GM21825 (cell line): ENCODE data around the gene TRIM50.
"Not testable (repeated sequence)": the region's sequence is repeated elsewhere in the genome, so short reads cannot be mapped to it uniquely, and the experiment has no call there.

ENCODE experiments used
- ATAC-seq: cut with Tn5 transposase; IDR thresholded peaks from one replicate; pipeline ENCODE4 v1.9.1; 2021; ENCODE audit warnings: mild to moderate bottlenecking, moderate library complexity; ENCODE audit not compliant: unreplicated experiment

Gene TRIM50

DNA sequence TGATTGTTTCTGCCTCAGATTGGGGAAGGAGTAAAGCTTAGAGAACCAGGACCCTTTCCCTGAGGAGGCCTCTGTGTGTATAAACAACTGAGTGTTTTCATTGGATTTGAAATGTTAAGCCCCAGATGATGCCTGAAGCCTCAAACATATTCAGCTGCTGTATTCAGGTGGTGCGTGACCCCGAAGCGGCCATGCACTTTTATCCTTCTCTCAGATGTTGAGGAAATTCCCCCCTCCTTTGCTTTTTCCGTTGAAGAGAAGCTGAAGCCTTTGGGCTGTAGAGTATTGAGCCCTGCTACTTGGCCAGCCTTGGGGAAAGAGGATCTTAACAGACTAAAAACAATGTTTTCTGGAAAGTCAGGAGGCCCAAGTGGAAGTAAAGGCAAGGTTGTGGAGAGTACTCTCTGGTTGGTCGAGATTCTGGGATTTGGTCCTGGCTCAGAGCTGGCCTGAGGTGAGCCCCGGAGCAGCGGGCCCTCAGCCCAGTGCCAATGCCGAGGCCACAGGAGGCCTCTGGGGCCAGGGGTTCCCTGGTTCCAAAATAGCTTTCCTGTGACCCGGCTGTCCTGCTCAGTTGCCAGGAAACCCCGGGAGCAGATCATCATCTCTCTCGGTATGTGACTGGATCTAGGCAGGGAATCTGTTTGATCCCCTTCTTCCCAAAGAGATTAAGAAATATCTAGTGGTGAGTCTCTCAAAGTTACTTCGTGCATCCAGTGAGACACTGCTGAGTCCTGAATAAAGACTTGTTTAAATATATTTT is 22.6 kb upstream of the TRIM50 start:
- ATAC-seq: no peak

DNA sequence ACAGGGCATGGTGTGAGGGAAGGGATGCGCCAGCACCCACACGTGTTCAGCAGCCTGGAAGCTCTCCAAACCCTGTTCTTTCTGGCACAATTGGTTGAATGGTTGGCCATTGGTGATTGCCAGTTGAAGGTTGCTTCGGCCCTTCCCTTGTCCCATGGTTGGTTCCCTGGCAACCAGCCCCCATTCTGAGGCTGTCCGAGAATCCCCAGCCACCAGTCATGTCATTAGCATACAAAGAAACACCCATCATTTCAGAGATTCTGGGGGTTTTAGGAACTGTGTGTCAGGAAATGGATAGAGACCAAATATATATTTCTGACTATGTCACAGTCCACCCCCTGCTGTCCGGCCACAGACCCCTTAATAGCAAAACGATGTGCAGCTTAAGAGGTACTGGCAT is 21.9 kb upstream of the TRIM50 start:
- ATAC-seq: no peak

- no peak for ATAC-seq
Measured at GRCh38 chr7:73345951-73346350, 18.1 kb upstream of the TRIM50 start.

DNA sequence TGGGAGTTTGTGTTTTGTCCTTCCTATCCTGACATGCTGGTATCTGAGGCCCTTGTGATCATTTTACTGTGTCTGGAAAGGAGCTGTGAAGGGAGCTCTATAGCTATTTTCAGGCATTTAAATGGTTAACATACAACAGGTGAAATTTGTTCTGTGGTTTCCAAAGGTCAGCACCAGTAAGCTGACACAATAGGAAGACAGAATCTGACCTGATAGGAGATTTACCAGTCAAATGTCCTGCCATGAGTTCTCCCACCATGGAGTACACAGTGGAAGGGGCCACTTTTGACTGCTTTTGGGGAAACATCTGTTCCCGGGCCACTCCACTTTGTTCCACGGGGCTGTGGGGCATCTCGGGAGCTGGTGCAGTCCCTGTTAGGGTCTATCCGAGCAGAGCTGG is 17.7 kb upstream of the TRIM50 start:
- no peak for ATAC-seq

DNA sequence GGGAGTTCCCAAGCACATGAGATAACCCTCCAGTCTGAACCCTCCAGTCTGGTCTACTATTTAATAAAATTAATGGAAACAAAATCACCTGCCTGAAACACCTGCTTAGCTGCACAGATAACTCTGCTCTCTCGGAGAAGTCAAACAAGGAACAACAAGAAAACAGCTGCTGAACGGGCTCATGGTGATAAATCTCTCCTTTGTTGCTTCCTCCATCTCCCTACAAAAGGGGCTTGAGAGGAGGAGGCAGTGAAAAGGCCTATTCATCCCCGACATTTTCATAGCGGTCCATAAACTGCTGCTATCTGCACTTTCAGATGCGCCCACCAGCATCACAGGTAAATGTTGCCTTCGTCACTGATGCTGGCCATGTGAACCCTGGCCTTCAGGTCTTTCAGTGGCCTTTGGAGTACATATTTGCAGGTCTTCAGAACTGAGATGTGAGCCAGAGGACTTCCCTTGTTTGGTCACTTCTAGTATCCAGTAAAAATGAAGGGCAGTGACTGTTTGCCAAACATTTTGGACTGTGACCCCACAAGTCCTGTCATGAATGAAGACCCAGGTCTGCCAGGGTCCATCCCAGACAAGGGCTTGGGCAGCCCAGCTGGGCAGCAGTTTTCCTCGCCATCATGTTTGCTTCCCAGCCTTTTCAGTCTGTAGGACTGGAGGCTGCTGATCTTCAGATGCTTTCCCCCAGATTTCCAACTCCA is 15.9 kb upstream of the TRIM50 start:
- no peak for ATAC-seq

- ATAC-seq: no peak
Measured at GRCh38 chr7:73342645-73343044, 14.8 kb upstream of the TRIM50 start.

- ATAC-seq: no peak
Measured at GRCh38 chr7:73341877-73342276, 14.0 kb upstream of the TRIM50 start.

DNA sequence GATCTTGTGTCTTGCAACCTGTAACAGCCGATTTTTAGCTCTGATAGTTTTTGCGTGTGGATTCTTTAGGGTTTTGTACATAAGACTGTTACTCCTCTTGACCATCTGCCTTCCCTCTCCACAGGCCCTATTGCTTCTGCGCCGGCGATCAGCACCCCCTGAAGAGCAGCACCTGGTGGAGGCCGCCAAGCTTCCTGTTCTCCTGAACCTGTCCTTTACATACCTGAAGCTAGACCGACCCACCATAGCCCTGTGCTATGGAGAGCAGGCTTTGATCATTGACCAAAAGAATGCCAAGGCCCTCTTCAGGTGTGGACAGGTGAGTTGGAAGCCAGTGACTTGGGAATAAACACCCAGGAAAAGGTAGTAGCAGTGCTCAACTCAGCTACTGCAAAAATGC is 12.6 kb upstream of the TRIM50 start:
- ATAC-seq: no peak

DNA sequence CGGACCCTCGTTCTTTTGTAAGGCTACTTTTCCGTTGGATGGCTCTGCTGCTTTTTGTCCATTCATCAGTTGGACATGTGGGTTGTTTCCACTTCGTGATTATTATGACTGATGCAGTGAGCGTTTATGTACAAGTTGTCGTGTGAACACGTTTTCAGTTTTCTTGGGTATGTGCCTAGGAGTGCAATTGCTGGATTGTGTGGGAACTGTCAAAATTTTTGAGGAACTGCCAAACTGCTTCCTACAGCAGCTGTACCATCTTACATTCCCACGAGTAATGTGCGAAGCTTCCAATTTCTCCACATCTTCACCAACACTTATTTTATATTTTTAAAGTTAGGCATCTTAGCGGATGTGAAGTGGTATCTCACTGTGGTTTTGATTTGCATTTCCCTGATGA is 10.4 kb upstream of the TRIM50 start:
- no peak for ATAC-seq

DNA sequence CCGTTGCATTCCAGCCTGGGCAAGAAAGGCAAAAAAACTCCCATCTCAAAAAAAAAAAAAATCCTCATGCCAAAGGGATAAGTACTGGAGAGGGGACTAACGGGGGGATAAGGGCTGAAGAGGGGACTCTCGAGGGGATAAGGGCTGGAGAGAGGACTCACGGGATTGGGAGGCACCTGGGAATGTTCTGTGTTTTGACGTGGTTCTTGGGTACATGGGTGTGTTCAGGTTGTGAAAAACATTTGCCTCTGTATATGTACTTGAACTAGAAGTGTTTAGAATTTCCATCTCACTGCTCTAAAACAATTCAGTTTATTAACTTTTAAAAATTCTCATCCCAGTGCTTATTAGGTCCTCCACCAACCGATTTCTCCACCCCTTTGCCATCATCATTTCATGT is 4.6 kb upstream of the TRIM50 start:
- ATAC-seq: no peak

DNA sequence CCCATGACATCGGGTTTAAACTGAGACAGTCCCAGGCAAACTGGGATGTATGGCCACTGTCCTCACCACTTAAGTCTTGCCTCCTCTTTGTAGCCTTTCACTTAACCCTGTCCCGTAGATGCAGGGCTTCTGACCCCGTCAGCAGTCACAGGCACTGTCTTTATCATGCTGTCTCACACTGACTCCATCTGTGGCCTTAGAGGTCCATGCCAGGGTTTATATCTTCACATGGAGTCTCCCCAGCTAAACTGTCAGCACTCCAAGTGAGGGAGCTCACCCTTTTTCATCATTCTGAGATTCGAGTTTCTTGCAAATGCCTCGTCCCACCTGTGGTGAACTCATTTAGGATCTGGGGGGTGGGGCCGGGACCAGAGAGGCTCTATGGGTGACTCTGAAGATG is 2.9 kb upstream of the TRIM50 start:
- ATAC-seq: no peak

DNA sequence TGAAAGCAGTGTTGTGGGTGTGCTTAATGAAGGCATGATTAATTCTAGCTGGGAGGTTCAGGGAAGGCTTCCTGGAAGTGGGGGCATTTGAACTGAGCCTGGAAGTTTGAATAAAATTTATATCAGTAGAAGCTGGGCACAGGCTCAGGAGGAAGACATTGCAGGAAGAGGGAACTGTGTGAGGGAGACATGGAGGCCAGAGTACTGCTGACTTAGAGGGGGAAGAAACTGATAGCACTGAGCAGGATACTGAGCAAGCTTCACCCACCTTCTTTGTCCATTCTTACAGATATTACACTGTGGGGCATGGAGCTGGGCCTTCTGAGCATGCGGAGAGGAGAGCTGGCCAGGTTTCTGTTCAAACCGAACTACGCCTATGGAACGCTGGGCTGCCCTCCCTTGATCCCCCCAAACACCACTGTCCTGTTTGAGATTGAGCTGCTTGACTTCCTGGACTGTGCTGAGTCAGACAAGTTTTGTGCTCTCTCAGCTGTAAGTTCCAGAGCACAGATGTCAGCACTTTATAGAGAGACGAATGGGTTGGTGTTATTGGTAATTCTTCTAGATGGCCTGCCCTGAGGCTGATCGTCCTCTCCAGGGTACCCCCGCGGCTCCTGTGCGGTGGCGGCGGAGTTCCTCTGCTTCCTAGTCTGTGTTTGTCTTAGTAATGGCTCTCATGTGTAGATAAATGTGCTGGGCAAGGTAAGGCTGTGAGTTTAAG is 2.1 kb upstream of the TRIM50 start:
- no peak for ATAC-seq

DNA sequence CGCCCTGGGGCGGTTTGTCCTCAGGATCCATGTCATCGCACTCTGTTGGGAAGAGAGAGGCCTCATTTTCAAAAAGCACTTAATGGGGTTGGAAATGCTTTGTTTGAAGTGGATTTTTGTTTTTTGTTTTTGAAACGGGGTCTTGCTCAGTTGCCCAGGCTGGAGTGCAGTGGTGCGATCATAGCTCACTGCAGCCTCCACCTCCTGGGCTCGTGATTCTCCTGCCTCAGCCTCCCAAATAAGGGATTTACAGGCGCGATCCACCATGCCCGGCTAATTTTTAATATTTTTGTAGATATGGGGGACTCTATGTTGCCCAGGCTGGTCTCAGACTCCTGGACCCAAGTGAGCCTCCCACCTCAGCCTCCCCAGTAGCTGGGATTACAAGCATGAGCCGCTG is 814 bp upstream of the TRIM50 start:
- no peak for ATAC-seq

DNA sequence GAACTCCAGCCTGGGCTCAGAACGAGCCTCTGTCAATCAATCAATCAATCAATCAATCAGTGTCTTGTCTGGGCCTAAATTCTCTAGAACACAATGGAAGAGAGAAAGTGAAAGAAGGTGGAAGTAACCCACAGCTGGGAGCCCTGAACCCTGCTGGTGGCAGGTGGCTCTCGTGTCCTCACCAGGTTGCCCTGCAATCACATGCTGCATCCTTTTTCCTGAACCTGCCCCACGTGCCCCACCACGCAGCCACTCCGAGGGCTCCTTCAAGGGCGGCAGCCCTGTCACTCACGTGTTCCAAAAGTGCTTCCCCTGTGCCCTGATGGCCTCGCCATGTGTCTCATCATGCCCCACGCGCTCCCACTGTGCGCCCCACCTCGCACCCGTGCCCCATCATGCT is 433 bp downstream of the TRIM50 start:
- not testable (repeated sequence) for ATAC-seq

GRCh38 chr7:73325424-73325823 is 2.5 kb downstream of the TRIM50 start:
- not testable (repeated sequence) for ATAC-seq

DNA sequence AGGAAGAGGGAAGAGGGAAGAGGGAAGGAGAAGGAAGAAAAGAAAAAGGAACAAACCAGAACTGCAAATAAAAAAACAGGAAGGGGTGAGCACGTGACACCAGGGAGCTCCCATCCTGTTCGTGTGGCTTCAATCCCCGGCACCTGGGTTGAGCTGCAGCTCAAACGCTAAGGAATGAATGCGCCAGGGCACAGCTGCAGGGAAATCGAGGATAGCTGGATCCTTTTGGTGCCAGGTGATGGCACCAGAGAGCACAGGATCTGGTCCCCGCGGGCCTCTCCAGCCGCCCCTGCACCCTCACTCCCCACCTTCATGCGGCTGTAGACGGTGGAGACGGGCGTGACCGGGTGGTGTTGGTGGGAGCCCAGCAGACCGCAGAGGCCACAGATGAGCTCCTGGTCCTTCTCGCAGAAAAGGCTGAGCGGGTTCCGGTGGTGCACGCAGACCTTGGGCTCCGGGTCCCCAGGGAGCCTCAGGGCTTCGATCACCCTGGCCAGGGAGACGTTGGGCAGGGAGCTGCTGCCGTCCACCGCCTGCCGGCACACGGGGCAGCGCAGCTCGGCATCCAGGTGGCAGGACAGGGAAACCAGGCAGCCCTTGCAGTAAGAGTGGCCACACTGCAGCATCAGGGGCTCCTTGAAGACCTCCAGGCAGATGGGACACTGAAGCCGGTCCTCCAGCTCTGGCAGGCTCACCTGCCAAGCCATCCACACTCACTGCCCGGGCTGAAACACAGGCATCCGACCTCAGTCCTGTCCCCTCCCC is 3.6 kb downstream of the TRIM50 start:
- ATAC-seq: peak; percentile 67

DNA sequence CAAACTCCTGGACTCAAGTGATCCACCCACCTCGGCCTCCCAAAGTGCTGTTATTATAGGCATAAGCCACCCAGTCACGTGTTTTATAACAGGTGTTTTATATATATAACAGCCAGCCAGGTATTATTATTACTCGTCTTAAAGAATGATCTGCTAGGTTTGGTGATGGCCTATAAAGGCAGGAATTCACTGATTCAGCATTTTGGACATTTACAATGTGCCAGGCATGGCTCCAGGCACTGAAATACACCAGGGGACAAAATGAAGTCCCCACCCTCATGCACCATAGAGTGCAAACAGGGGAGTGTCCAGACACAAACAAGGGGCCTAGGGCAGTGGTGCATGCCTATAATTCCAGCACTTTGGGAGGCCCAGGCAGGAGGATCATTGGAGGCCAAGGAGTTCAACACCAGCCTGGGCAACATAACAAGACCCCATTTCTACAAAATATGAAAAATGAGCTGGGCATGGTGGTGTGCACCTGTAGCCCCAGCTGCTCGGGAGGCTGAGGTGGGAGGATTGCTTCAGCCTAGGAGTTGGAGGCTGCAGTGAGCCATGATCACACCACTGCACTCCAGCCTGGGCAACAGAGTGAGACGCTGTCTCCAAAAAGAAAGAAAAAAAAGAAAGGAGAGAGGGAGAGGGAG is 4.3 kb downstream of the TRIM50 start:
- ATAC-seq: not testable (repeated sequence)

DNA sequence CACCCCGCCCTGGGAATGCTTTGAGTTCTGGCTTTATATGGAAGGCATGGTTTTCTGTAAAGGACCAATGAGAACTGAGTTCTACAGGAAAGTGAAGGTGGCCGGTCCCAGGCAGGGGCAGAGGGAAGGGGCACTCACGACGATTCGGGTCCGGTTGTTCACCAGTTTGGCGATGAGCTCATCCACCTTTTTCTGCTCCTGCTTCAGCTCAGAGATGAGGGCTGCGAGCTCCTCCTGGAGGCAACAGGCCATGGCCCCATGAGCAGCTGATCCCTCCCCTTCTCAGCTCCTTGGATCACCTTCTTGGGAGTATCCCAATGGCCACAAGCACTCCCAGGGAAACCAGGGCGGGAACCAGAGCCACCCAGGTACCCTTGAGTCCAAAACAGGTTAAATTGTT is 7.9 kb downstream of the TRIM50 start:
- not testable (repeated sequence) for ATAC-seq

- ATAC-seq: not testable (repeated sequence)
Measured at GRCh38 chr7:73319541-73319940, 8.3 kb downstream of the TRIM50 start.

DNA sequence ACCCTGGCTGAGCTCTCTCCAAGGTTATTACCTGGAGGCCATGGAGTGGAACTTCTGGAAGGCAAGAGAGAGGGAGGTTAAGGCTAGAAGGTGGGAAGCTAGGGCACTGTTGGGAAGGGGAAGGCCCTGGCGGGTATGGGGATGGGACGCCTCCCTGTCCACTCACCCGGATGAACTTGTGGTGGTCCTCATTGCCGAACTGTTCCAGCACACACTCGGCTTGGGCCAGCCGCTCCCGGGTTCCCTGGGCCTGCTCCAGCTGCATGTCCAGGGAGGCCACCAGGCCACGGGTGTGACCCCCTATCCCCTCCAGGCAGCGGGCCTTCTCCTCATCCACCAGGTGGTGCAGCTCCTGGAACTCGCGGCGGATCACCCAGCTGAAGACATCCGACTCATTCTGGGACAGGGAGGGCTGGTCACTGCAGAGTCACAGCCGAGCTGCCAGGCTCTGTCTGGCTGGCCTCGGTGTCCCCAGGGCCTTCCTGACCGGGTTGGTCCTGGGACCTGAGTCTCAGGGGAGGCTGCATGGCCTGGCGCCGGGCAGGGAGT is 9.2 kb downstream of the TRIM50 start:
- ATAC-seq: not testable (repeated sequence)
